HUES6 (cell line): ENCODE data around the gene HNRNPUL2.
"Not testable (repeated sequence)": the region's sequence is repeated elsewhere in the genome, so short reads cannot be mapped to it uniquely, and the experiment has no call there.

Experiments
- H3K27ac ChIP-seq: 2 replicates; pipeline ENCODE4 v1.7.0; 2013; ENCODE audit warnings: low read depth, mild to moderate bottlenecking, low read length, inconsistent platforms
- H3K27me3 ChIP-seq: 2 replicates; pipeline ENCODE4 v1.6.1; 2013; ENCODE audit warnings: low read length; ENCODE audit not compliant: control insufficient read depth, insufficient read depth
- H3K36me3 ChIP-seq: 2 replicates; pipeline ENCODE4 v1.6.1; 2013; ENCODE audit warnings: low read length; ENCODE audit not compliant: control insufficient read depth, insufficient read depth
- H3K4me1 ChIP-seq: 2 replicates; pipeline ENCODE4 v1.6.1; 2013; ENCODE audit warnings: low read length; ENCODE audit not compliant: control insufficient read depth, insufficient read depth
- H3K4me3 ChIP-seq: 2 replicates; pipeline ENCODE4 v1.5.1; 2013; ENCODE audit warnings: low read depth, low read length
- H3K9ac ChIP-seq: one replicate; pipeline ENCODE4 v1.6.1; 2013; ENCODE audit warnings: mild to moderate bottlenecking, low read length
- H3K9me3 ChIP-seq: 2 replicates; pipeline ENCODE4 v1.6.1; 2013; ENCODE audit warnings: low read depth, low read length; ENCODE audit not compliant: control insufficient read depth, insufficient read depth

The HNRNPUL2 gene

DNA sequence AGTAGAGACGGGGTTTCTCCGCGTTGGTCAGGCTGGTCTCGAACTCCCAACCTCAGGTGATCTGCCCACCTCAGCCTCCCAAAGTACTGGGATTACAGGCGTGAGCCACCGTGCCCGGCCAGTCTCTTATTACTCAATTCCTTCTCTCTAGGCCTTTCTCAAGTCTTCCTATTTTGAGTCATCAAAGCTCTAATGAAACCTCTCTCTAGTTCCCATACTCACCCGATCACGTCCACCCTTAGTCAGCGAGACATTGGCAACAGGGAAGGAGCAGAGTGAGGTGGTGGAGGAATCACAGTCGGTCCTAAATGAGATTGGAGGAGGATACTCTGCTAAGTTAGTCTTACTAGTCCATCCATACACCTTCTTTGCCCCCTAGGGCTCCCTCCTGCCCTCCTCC, 25.0 kb downstream of the HNRNPUL2 start:
- H3K4me1 ChIP-seq, result peaks cover 6% of the 10 kb centered on the region; the same call in 1 of the 2 replicates
- no peak overlapping the region for H3K4me3 ChIP-seq
- H3K27ac ChIP-seq, result no peak overlapping the region
- no peak overlapping the region for H3K9ac ChIP-seq
- H3K27me3 ChIP-seq, result no peaks in the 10 kb centered on the region
- H3K36me3 ChIP-seq, result peaks cover 29% of the 10 kb centered on the region
- no peaks in the 10 kb centered on the region for H3K9me3 ChIP-seq

DNA sequence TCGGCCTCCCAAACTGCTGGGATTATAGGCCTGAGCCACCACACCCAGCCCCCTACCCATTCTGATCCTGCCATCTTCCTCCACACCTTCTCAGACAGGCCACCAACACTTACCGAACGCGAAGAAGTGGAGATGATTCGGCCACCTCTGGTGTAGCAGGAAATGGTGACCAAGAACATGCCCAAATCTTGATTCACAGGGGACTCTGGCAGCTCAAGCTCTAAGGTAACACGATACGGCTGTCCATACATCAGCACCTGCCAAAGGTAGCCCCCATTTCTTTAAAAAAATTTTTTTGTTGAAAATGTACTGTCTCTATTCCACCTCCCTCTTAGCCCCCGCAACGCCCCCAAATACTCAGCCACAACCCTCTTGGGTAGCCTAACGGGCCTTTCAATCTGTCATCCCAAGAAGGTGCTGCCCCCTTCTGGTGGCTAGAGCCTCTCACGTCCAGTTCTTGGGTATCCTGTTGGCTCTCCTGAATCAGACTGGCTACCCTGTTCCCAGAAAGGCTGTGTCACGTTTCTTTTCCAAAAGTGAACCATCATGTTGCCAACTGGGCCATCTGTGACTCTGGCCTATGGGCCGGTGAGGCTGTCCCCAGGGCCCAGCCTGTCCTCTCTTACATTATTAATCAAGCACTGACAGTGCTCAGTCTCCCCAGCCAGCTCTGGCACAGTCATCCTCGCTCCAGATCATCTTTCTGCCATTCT, 32.6 kb downstream of the HNRNPUL2 start:
- H3K27me3 ChIP-seq, result no peaks in the 10 kb centered on the region
- no peak overlapping the region for H3K27ac ChIP-seq
- no peak overlapping the region for H3K9ac ChIP-seq
- H3K4me1 ChIP-seq, result peaks cover 4% of the 10 kb centered on the region; the same call in 1 of the 2 replicates
- H3K9me3 ChIP-seq, result no peaks in the 10 kb centered on the region
- no peak overlapping the region for H3K4me3 ChIP-seq
- peaks cover 49% of the 10 kb centered on the region for H3K36me3 ChIP-seq

DNA sequence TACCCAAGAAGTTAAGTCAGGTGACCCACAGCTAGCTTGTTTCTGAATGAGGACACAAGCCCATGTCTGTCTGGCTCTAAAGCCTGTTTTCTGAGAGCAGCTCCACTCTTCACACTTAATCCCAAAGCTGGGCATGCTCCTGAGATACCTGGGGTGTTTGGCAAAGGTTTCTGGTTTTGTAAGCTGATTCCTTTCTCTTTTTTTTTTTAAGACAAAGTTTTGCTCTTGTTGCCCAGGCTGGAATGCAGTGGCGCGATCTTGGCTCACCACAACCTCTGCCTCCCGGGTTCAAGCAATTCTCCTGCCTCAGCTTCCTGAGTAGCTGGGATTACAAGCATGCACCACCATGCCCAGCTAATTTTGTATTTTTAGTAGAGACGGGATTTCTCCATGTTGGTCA, 33.6 kb downstream of the HNRNPUL2 start:
- not testable (repeated sequence) for H3K9me3 ChIP-seq, H3K4me3 ChIP-seq, H3K27ac ChIP-seq, H3K4me1 ChIP-seq, H3K27me3 ChIP-seq, H3K9ac ChIP-seq
- H3K36me3 ChIP-seq, result peaks cover 50% of the 10 kb centered on the region

DNA sequence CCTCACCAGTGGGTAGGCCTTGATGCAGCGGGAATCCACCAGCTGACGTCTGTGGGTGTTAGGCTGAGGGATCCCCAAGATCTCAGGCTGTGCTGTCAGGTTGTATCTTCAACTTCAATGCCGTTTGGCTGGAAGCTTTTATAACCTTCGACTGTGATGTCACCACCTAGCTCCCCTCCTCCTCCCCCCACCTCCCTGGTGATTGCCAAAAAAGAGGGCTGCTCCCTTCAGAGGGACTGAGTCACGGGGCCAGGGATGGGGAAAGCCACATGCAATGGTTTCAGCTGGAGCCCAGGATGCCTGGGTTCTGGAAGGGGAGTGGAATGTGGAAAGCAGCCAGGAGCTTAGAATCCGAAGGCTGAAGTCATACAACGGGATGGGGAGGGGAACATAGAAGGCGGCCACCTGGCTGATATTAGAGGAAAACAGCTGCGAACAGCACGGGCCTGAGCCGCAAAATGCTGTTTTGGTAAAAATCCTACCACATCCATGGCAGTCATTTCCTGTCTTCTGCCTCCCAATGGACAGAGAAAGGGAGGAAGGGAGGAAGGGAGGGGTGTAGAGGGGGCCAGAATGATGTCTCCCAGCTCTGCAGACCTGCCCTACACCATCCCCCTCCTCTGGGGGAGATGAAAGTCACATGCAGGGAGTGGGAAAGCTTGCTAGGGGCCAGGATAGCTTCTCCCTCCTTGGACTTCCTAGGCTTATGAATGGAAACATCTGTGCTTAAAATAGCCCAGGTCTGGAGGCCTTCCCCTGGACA, 37.7 kb downstream of the HNRNPUL2 start, which contains the start of gene LRRN4CL:
Gene LRRN4CL (minus strand): TSS at position 110 of the 763 bp plus-strand sequence. CDS start 1,022 bp downstream, outside the sequence.
- Histone ChIP-seq H3K27me3 (no peaks in the 10 kb centered on the region), H3K4me1 (peaks cover 8% of the 10 kb centered on the region; the same call in 1 of the 2 replicates), H3K9ac (no peak within 1 kb of the TSS), H3K9me3 (no peaks in the 10 kb centered on the region), H3K4me3 (no peak within 1 kb of the TSS), H3K27ac (no peak within 1 kb of the TSS), H3K36me3 (peaks cover 47% of the 10 kb centered on the region)

DNA sequence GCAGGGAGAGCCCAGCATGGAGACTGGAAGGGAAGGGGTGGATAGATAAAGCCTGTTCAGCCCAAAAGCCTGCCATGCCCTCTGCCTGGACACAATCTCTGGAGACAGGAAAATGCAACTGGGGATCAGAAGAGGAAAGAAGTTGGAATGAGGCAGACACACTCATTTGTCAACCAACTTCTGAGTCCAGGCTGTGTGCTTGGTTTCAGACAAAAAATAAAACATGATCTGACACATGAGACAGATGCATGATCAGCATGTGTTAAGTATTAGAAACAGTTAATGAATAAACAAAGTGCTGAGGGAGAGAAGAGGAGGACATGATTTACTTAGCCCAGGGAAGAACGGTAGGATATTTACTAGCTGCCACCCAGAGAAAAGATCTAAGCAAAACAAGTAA, 38.8 kb downstream of the HNRNPUL2 start:
- Histone ChIP-seq H3K27me3 (no peaks in the 10 kb centered on the region), H3K4me1 (peaks cover 8% of the 10 kb centered on the region; the same call in 1 of the 2 replicates), H3K4me3 (no peak overlapping the region), H3K9me3 (no peaks in the 10 kb centered on the region), H3K36me3 (peaks cover 38% of the 10 kb centered on the region), H3K9ac (no peak overlapping the region), H3K27ac (no peak overlapping the region)

DNA sequence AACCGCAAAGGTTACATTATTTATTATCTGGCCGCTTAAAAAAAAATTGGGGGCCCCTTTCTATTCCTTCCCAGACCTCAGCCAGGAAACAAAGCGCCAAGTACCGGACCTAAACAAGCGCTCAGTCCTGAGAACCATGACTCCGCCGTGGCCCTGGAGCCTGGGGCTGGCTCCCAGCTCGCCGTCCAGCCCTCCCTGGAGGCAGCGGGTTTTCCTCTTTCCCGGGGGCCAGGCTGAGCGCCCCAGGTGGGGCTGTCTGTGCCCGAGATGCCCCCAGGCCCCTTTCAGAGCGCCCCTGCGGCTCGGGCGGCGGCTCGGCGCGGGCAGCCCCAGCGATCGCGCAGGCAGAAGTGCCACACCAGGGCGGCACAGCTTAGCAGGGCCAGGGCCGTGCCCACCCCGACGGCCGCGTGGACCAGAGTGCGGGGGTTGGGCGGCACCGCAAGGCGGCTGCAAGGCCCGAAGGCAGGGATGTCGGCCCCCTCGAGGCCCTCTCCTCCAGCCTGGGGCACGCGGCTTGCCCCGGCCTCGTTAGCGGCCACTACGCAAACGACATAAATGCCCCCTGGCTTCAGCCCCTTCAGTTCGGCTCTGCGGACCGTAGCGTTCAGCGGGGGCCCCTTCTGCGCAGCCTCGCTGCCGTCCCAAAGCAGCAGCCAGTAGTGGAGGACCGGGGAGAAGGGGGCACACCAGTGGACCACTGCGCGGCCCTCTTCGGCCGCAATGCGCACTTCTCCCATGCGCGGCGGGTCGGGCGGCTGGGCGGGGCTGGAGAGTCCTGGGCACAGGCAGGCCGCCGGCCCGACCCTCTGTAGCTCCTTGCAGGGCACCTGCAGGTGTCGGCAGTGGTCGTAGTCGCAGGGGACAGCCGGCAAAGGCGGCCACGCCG, 39.5 kb downstream of the HNRNPUL2 start:
- no peaks in the 10 kb centered on the region for H3K9me3 ChIP-seq
- H3K9ac ChIP-seq, result no peak overlapping the region
- no peaks in the 10 kb centered on the region for H3K27me3 ChIP-seq
- peak overlapping the region; percentile 14; the same call in 1 of the 2 replicates for H3K4me3 ChIP-seq
- H3K4me1 ChIP-seq, result peaks cover 8% of the 10 kb centered on the region; the same call in 1 of the 2 replicates
- H3K36me3 ChIP-seq, result peaks cover 30% of the 10 kb centered on the region
- H3K27ac ChIP-seq, result no peak overlapping the region

DNA sequence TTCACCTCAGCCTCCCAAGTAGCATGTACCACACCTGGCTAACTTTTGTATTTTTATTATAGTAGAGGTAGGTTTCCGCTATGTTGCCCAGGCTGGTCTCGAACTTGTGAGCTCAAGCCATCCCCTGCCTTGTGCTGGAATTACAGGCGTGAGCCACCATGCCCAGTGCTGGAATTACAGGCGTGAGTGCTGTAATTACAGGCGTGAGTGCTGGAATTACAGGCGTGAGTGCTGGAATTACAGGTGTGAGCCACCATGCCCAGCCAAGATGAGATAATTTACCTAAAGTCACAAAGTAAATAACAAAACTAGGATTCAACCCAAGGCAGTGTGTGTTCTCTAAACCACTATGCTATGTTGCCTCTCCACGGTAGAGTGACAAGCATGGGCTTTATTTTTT, 44.7 kb downstream of the HNRNPUL2 start:
- 0 out of 2 replicates have a peak, but pooled peaks cover 4% of the 10 kb centered on the region for H3K4me1 ChIP-seq
- no peaks in the 10 kb centered on the region for H3K27me3 ChIP-seq
- no peak overlapping the region for H3K9ac ChIP-seq

DNA sequence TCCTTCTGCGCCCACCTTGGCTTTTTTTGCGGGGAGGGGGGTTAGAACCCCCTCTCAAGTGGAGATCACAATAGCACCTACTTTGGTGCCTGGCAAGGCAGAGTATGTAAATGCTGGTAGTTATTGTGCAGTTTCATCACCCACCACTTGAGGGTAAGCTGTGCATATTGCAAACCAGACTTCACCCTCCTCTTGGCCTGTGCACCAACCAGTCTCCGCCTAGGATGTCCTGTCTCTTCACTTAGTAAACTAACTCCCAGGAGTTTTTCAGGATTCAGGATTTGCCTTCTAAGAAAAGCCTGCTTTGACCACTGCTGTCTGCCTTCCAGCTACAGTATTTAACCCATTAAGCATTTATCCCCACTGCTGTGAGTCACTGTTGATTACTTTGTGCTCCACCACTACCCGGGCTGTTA, 46.4 kb downstream of the HNRNPUL2 start:
- H3K36me3 ChIP-seq, result peaks cover 19% of the 10 kb centered on the region
- 0 out of 2 replicates have a peak, but pooled peaks cover 4% of the 10 kb centered on the region for H3K4me1 ChIP-seq
- no peak overlapping the region for H3K4me3 ChIP-seq
- no peaks in the 10 kb centered on the region for H3K9me3 ChIP-seq
- no peak overlapping the region for H3K9ac ChIP-seq
- no peak overlapping the region for H3K27ac ChIP-seq
- H3K27me3 ChIP-seq, result no peaks in the 10 kb centered on the region

More for the DNA sequence above, 44.7 kb downstream of the HNRNPUL2 start:
- no peaks in the 10 kb centered on the region for H3K9me3 ChIP-seq
- no peak overlapping the region for H3K4me3 ChIP-seq
- peaks cover 4% of the 10 kb centered on the region for H3K36me3 ChIP-seq
- H3K27ac ChIP-seq, result no peak overlapping the region

DNA sequence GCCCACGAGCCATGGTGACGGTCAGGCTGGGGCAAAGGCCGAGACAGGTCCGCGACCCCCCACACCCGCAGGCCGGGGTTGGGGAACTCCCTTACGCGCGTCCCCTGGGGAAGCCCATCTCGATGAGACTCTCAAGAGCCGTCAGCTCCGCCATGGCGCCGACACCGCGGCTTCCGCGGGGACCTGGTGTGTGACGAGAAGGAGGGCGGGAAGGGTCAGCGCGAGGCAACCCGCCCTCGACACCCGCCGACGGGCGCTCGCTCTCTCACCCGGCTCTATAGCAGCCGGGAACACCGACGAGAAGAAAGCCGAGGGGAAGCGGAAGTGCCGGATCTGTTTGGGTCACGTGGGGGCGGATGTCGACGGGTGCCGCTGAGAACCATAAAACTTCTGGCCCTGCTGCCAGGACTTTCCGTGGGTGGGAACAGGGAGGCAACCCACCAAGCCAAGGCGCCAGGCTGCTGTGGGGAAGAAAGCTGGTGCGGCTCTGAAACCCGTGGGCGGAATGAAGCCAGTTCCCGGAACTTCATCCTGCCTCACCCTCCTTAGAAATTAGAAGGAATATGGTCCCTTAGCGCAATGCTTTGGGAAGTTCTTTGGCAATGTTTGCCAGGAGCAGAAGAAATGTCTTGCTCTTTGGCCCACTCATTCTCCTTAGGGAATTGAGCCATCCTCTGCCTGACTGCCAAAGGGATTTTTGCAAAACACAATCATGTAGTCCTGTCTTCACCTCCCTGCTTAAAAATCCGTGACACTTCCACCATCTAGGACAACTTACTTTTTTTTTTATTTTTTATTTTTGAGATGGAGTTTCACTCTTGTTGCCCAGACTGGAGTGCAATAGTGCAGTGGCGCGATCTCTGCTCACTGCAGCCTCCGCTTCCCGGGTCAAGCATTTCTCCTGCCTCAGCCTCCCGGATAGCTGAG, 48.2 kb downstream of the HNRNPUL2 start, which contains the start of gene UBXN1:
Gene UBXN1 (minus strand): TSS at position 304 of the 927 bp plus-strand sequence. CDS start 150 bp downstream, at position 154.
- H3K36me3 ChIP-seq, result peaks cover 21% of the 10 kb centered on the region
- 0 out of 2 replicates have a peak, but pooled peaks cover 4% of the 10 kb centered on the region for H3K4me1 ChIP-seq
- H3K4me3 ChIP-seq, result peak within 1 kb of the TSS; percentile 94
- no peaks in the 10 kb centered on the region for H3K9me3 ChIP-seq
- H3K9ac ChIP-seq, result peak within 1 kb of the TSS; percentile 94
- H3K27me3 ChIP-seq, result no peaks in the 10 kb centered on the region
- peak within 1 kb of the TSS; percentile 83; the same call in 1 of the 2 replicates for H3K27ac ChIP-seq

DNA sequence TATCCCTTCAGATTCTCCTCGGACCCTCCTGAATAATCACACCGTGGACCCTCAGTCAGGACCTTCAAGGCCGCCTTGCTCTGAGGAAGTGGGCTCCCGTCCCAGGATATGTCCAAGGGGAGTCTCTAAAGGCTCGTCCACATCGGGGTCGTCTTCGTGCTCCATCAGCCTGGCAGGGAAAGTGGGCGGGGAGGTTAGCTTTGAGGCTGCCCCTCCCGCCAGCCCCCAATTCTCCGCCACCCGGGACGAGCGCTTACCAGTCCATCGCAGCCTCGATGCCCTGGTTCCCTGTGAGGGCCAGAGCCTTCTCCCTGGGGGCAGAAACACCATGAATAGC, 48.9 kb downstream of the HNRNPUL2 start:
- no peaks in the 10 kb centered on the region for H3K9me3 ChIP-seq
- peak overlapping the region; percentile 83; the same call in 1 of the 2 replicates for H3K27ac ChIP-seq
- peak overlapping the region; percentile 94 for H3K4me3 ChIP-seq
- peak overlapping the region; percentile 94 for H3K9ac ChIP-seq
- H3K36me3 ChIP-seq, result peaks cover 28% of the 10 kb centered on the region
- 0 out of 2 replicates have a peak, but pooled peaks cover 4% of the 10 kb centered on the region for H3K4me1 ChIP-seq
- H3K27me3 ChIP-seq, result no peaks in the 10 kb centered on the region
